T47D (cell line): ENCODE measurements around the gene SNUPN.
"Not testable (repeated sequence)": the region's sequence is repeated elsewhere in the genome, so short reads cannot be mapped to it uniquely, and the experiment has no call there.

Source experiments
- DNase-seq, 2 experiments: peaks; one replicate each; pipeline versions ENCODE4 v3.0.0 to v3.0.0-alpha.2; 2011 to 2012; ENCODE audit warnings: low read depth in 1 of 2, low spot score in 1 of 2
- JUND ChIP-seq: IDR thresholded peaks from 2 replicates; pipeline ENCODE4 v1.6.1; 2012; ENCODE audit warnings: low read depth
- in situ Hi-C: cut with HindIII; loops from 2 replicates; pipeline ENCODE4 v1.10.0; 2016; ENCODE audit warnings: low sequenced_read_pairs, low pct_unique_long_range_greater_than_20kb

The SNUPN gene

DNA sequence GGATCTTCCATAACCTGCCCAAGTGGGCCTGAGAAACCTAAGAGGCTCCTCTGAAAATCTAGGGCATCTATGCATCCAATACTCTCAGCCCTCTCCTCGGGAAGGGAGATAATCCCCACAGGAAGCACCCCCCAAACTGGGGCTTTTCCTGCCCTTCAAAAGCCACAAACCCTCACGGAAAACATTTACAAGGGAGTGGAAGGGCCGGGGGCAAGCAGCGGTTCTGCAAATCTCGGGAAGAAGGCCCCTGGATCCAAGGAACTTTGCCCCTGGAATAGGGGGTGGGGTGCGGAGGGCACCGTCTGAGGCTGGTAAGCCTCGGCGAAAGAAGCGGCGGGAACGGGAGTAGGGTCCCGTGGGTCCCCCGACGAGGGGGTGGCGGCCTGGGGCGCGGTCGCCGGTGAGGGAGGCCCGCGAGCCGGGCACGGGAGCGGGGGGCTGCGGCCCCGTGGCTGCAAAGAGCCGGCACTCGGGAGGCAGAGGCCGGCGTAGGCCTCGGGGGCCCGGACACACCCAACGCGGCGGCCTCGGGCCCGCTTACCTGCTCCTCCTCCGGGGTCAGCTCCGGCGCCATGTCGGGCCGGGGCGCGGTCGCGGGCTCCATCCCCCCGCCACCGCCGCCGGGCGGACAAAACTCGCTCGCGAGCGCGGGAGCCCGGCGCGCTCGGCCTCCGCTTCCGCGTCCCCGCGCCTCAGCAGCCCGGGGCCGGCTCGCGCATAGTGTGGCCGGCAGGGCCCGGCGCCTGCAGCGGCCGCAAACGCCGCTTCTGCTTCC is 47.2 kb downstream of the SNUPN start:
- TF ChIP-seq JUND, result no peak

DNA sequence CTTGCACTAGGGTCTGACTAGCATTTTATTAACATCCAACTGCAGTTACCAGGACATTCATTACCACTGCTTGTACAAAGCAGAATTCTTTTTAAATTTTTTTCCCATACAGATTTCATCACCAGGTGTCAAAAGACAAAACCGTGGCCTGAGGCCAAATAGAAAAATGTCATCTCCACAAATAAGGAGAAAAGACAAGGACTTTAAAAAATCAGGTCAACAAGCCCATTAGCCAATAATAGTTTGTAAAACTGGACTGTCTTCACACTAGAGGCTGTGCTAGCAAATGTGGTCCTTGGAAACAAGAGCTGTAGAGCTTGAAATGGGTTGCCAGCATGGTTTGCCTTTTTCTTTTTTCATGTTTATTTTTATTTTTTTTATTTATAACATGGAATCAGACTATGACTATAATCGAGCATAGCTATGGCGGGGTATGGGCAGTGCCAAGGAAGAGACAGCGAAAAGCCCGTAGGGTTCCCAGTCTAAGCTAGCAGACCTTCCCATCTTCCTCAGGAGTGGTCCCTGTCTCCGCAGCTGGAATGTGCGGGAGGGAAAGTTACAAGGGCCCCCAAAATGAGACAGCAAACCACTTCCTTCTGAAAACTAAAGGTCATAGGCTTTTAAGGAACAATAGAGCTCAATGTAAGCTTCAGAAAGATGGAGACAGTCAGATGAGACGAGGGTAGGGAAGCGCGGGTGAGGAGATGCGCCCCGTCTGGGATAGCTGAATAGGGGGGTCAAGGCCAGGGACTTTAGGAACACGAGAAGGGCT is 47.9 kb downstream of the SNUPN start:
- no peak for TF ChIP-seq JUND
- in situ Hi-C loops, result no loop called here
- DNase-seq, result peak in 1 of 2 experiments; percentile 20

More for the DNA sequence above, 47.2 kb downstream of the SNUPN start:
- in situ Hi-C loops, result no loop called here
- peak; percentile 40 to 41 for DNase-seq

DNA sequence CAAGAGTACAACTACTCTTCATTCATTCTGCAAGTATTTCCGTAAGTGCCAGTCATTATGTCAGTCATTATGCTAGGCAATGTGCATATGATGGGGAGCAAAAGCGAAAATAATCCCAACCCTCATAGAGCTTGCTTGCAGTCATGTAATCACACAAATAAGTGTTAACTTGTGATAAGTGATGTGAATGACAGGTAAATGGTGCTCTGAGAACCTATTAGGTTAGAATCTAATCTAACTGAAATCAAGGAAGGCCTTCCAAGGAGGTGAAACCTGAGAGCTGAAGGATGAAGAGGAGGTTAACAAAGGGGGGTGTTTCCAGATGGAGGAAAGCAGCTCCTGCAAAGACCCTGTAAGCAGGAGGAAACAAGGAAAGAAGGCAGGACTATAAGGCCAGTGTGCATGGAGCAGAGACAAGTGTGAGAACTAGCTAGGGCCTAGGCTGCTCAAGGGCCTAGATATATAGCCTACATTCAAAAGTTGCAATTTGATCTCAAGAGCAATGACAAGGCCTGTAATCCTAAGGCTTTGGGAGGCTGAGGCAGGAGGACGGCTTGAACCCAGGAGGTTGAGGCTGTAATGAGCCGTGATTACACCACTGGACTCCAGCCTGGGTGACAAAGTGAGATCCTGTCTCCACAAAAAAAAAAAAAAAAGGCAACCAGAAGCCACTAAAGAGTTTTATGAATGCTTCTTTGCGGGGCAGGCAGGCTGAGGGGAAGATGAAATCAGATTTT is 51.7 kb downstream of the SNUPN start:
- in situ Hi-C loops, result no loop called here
- no peak for TF ChIP-seq JUND
- no peak for DNase-seq

DNA sequence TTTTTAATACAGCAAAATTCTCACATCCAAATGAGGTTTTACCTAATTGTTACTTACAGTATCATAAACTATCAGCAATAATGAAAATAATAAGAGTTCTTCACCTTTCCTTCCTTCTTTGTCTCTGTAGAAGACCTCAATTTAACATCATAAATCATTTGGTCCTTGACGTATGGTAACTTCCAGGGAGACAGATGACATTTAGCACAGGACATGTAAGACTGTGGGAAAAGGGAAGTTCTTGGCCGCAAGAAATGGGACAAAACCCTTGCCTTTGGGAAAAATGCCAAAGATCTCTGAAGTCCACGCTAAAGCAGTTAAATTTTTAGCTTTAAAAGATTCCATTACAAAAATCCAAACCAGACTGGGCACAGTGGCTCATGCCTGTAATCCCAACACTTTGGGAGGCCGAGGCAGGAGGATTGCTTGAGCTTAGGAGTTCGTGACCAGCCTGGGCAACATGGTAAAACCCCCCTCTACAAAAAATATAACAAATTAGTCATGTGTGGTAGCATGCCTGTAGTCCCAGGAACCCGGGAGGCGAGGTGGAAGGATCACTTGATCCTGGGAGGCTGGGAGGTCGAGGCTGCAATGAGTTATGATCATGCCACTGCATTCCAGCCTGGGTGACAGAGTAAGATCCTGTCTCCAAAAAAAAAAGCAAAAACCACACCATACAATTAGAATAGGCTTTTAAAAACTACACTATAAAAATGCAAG is 55.2 kb downstream of the SNUPN start:
- no peak for DNase-seq
- in situ Hi-C loops, result no loop called here
- TF ChIP-seq JUND, result no peak

DNA sequence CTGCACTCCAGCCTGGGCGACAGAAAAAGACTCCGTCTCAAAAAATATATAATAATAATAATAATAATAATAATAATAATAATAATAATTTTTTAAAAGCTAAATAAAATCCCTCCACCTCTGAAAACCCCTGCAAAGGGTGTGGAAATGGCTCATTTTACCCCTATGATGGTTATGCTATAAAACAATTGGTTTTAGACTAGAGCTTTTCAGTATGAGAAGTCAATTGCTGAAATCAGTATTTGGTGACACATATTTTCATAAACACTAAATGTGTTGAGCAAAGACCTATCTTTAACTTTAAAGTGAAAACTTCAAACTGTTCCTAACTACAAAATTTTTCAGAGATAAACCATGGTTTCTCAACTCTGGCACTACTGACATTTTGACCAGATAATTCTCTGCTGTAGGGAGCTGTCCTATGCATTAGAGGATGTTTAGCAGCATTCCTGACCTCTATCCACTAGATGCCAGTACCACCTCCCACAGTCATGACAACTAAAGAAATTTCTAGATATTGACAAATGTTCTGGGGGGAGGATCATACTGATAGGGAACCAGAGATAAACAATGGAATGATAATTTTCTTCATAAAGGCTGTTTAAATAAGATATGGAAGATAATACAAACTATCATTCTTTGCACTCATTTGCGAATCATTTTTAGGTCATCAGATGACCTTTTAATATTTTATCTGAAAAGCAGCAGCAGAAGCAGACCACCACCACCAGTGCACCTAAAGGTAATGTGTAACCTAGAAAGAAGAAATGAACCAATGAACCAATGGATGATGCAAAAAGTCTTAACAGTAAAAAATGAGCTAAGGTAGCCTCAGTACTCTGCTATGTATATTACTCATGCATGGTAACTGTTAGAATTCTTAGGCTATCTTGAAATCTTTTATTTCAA is 60.2 kb downstream of the SNUPN start:
- in situ Hi-C loops, result no loop called here
- no peak for DNase-seq
- TF ChIP-seq JUND, result no peak

DNA sequence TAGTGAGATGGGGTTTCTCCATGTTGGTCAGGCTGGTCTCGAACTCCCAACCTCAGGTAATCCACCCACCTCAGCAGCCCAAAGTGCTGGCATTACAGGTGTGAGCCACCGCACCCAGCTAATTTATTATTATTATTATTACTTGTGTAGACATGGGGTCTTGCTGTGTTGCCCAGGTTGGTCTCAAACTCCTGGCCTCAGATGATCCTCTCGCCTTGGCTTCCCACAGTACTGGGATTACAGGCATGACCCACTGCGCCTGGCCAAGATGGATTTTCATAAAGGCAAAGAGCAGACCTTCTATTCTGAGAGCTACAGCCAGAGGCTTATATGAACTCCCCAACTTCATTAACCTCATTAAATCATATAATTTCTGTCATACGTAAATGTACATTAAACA is 63.6 kb downstream of the SNUPN start:
- TF ChIP-seq JUND, result no peak
- no peak for DNase-seq
- in situ Hi-C loops, result no loop called here

DNA sequence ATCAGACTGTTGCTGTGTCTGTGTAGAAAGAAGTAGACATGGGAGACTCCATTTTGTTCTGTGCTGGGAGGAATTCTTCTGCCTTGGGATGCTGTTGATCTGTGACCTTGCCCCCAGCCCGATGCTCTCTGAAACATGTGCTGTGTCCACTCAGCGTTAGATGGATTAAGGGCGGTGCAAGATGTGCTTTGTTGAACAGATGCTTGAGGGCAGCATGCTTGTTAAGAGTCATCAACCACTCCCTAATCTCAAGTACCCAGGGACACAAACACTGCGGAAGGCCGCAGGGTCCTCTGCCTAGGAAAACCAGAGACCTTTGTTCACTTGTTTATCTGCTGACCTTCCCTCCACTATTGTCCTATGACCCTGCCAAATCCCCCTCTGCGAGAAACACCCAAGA is 66.2 kb downstream of the SNUPN start:
- in situ Hi-C loops, result not testable (repeated sequence)

DNA sequence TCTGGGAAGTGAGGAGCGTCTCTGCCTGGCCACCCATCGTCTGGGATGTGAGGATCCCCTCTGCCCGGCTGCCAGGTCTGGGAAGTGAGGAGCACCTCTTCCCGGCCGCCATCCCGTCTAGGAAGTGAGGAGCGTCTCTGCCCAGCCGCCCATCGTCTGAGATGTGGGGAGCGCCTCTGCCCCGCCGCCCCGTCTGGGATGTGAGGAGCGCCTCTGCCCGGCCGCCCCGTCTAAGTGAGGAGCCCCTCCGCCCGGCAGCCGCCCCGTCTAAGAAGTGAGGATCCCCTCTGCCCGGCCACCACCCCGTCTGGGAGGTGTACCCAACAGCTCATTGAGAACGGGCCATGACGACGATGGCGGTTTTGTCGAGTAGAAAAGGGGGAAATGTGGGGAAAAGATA is 66.6 kb downstream of the SNUPN start:
- in situ Hi-C loops, DNase-seq: not testable (repeated sequence)

More for the DNA sequence above, 66.2 kb downstream of the SNUPN start:
- not testable (repeated sequence) for DNase-seq

DNA sequence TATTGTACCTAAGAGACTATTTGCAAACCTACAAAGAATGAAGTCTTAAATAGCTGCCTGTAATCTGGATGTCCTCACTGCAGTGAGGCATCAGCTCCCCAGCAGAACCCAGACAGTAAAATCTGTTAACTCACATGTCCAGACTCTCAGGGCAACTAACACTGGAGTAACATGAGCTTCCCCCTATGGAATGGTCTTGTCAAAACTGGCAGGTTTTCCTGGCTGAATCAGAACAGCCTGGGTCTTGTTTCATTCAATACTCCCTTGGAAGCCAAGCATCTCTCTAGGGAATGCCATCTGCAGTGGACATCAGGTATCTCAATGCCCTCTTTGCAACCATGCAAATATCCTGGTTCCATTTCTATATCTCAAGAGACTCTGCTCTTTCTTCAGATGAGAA is 70.8 kb downstream of the SNUPN start:
- in situ Hi-C loops, result no loop called here
- DNase-seq, result no peak
- no peak for TF ChIP-seq JUND

DNA sequence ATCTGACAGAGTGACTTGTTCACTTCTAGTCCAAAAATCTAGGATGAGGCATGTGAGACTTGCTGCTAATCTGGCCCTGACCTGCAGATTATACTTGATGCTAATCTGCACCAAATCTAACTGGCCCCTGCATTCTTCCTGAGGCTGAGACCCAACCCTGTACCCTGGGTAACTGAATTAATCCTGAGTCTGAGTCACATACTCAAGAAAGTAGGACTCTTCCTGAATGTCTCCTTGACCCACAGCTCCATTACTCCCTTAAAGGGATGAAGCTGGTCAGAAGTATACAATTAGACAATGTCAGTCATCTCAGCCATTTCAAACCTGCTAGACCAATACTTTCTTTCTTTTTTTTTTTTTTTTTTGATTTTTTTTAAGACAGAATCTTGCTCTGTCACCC is 71.9 kb downstream of the SNUPN start:
- no peak for TF ChIP-seq JUND
- DNase-seq, result no peak
- in situ Hi-C loops, result no loop called here

DNA sequence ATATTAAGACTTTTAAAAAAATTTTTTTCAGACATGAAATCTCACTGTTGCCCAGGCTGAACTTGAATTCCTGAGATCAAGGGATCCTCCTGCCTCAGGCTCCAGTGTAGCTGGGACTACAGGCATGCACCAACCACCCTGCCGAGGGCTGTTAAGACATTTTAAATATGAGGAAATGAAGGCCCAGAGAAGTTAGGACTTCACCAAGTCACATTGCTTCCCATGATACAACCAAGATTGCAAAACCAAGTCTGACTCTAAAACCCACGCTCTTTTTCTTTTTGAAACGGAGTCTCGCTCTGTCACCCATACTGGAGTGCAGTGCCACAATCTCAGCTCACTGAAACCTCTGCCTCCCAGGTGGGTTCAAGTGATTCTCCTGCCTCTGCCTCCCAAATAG is 74.4 kb downstream of the SNUPN start:
- no peak for TF ChIP-seq JUND
- in situ Hi-C loops, result no loop called here
- no peak for DNase-seq
